ENCODE results near the gene RTEL1.

DNA sequence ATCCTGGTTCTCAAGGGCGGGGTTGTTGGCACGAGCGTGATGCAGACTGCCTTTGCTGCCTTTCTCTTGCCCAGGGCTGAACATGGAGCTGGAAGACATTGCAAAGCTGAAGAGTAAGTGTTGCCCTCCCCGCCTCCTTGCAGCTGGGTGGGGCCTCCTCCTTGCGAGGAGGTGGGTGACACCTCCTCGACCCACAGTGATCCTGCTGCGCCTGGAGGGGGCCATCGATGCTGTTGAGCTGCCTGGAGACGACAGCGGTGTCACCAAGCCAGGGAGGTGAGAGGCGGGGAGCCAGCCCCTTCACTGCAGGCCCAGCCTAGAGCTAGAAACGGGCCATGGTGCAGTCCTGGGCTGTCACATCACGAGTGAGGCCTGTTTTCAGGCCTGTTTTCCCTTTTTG lies 20.0 kb downstream of the RTEL1 start:
- TF ChIP-seq, protein P1, sequence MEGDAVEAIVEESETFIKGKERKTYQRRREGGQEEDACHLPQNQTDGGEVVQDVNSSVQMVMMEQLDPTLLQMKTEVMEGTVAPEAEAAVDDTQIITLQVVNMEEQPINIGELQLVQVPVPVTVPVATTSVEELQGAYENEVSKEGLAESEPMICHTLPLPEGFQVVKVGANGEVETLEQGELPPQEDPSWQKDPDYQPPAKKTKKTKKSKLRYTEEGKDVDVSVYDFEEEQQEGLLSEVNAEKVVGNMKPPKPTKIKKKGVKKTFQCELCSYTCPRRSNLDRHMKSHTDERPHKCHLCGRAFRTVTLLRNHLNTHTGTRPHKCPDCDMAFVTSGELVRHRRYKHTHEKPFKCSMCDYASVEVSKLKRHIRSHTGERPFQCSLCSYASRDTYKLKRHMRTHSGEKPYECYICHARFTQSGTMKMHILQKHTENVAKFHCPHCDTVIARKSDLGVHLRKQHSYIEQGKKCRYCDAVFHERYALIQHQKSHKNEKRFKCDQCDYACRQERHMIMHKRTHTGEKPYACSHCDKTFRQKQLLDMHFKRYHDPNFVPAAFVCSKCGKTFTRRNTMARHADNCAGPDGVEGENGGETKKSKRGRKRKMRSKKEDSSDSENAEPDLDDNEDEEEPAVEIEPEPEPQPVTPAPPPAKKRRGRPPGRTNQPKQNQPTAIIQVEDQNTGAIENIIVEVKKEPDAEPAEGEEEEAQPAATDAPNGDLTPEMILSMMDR (conservative IDR thresholded peaks at IDR 0.05 in 1 of 2, IDR thresholded peaks at IDR 0.05 in 1 of 2; ENCODE audit: extremely low read depth in 1 of 2, insufficient read depth in 1 of 2, low read depth in 1 of 2, low read length in 2 of 2), result no peak
- TF ChIP-seq EZH2 (IDR thresholded peaks at IDR 0.05; ENCODE audit: borderline replicate concordance, low read length), result no peak
